Measurements from ENCODE around the gene RAMAC. TPM values are rescaled to one million over a fixed set of nuclear protein-coding genes. Genes with fewer than 3 reads are reported as not detected.

The RAMAC gene
- total and polyA plus RNA-seq, 10 of the 15 experiments (the other 5 are each of a cell fraction or from before 2014, with no cell fraction given), result 22.4 to 109 (median 41.7) TPM

DNA sequence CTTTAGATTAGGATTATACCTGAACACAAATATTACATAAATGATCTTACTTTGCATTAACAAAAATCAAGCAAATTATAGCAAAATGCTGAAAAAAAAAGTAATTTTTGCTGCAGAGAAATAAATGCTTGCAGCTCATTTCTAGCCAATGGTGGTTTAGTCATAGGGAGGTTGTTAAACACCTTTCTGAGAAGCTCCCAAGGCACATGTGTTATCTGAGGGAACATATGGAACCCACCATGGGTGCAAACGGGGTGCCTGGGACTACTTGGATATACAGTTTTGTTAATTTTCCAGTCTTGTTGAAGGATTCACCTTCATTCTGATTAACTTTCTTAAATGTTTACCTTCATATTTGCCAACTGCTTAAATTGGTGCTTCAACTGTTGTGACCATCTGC lies 8.9 kb upstream of the RAMAC start:
- no peak overlapping the region for H3K4me3 ChIP-seq
- ChIA-PET POLR2A (no interaction called here), RAD21 (ENCODE audit: unreplicated experiment) (no interaction called here), CTCF (interaction anchor here (0.6 to 1.2 kb wide), 3 partner anchors 8 to 148 kb away, joined by 3 read pairs; no protein-coding TSS in a partner anchor), SMC1A (ENCODE audit: uncharacterized antibody, unreplicated experiment) (interaction anchor here (1.1 kb wide), 1 partner anchor 16 kb away, joined by 3 read pairs; no protein-coding TSS in a partner anchor)
- no peak for DNase-seq (ENCODE audit: low read depth, low spot score)
- H3K4me2 ChIP-seq (ENCODE audit: control insufficient read depth, insufficient read depth), result no peak overlapping the region
- H3K4me1 ChIP-seq (ENCODE audit: control insufficient read depth, insufficient read depth, low read length), result no peaks in the 10 kb centered on the region
- TF ChIP-seq IKZF2 (IDR thresholded peaks at IDR 0.05), result no peak
- no peak for TF ChIP-seq SIX5 (IDR thresholded peaks at IDR 0.05; ENCODE audit: low read depth, low read length, severe bottlenecking)
- no peak for TF ChIP-seq WRNIP1 (IDR thresholded peaks at IDR 0.05; ENCODE audit: borderline replicate concordance, low read depth, low read length)
- TF ChIP-seq SUPT20H (IDR thresholded peaks at IDR 0.05; ENCODE audit: borderline replicate concordance, control insufficient read depth, low read depth, low read length), result no peak
- TF ChIP-seq, protein P1, sequence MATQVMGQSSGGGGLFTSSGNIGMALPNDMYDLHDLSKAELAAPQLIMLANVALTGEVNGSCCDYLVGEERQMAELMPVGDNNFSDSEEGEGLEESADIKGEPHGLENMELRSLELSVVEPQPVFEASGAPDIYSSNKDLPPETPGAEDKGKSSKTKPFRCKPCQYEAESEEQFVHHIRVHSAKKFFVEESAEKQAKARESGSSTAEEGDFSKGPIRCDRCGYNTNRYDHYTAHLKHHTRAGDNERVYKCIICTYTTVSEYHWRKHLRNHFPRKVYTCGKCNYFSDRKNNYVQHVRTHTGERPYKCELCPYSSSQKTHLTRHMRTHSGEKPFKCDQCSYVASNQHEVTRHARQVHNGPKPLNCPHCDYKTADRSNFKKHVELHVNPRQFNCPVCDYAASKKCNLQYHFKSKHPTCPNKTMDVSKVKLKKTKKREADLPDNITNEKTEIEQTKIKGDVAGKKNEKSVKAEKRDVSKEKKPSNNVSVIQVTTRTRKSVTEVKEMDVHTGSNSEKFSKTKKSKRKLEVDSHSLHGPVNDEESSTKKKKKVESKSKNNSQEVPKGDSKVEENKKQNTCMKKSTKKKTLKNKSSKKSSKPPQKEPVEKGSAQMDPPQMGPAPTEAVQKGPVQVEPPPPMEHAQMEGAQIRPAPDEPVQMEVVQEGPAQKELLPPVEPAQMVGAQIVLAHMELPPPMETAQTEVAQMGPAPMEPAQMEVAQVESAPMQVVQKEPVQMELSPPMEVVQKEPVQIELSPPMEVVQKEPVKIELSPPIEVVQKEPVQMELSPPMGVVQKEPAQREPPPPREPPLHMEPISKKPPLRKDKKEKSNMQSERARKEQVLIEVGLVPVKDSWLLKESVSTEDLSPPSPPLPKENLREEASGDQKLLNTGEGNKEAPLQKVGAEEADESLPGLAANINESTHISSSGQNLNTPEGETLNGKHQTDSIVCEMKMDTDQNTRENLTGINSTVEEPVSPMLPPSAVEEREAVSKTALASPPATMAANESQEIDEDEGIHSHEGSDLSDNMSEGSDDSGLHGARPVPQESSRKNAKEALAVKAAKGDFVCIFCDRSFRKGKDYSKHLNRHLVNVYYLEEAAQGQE (IDR thresholded peaks at IDR 0.05; ENCODE audit: low read depth, low read length), result no peak
- no TSS peak for BruUV-seq (replicated peaks)
- no peaks in the 10 kb centered on the region for H3K27me3 ChIP-seq (replicated peaks in 1 of 2; ENCODE audit: control insufficient read depth in 2 of 2, insufficient read depth in 2 of 2, low read length in 1 of 2)
- H4K20me1 ChIP-seq (ENCODE audit: control insufficient read depth, insufficient read depth), result no peaks in the 10 kb centered on the region
- in situ Hi-C loops (cut with MboI), result no loop called here
- H3K27ac ChIP-seq (ENCODE audit: control insufficient read depth, insufficient read depth), result no peak overlapping the region
- 86% methylated on average over 1 of the region's 1 CpG for WGBS (ENCODE audit: insufficient coverage, insufficient replicate concordance, low lambda C conversion rate, missing lambda C conversion rate)
- H3K9me3 ChIP-seq (replicated peaks; ENCODE audit: control insufficient read depth, insufficient read depth, low read length), result no peaks in the 10 kb centered on the region
- no peak for ATAC-seq
- no peak overlapping the region for H2AFZ ChIP-seq (ENCODE audit: control insufficient read depth, low read depth, low read length)
- no peak overlapping the region for H3K9ac ChIP-seq (ENCODE audit: control insufficient read depth, insufficient read depth, low read length)
- H3K36me3 ChIP-seq (ENCODE audit: control insufficient read depth in 2 of 2, insufficient read depth in 2 of 2, low read length in 1 of 2), result no peaks in the 10 kb centered on the region
- no peaks in the 10 kb centered on the region for H3K79me2 ChIP-seq (ENCODE audit: control insufficient read depth, insufficient read depth, low read length)
- intact Hi-C loops (cut with micrococcal nuclease; ENCODE audit: unreplicated experiment), result no loop called here
- FAIRE-seq, result no peak
